GOT3 (cell line): ENCODE measurements around the gene EMD.
"Not testable (repeated sequence)": the region's sequence is repeated elsewhere in the genome, so short reads cannot be mapped to it uniquely, and the experiment has no call there.

ENCODE experiments used
- DNase-seq: peaks from one replicate; lab custom pipeline; 2025; ENCODE audit warnings: mixed read lengths; lab: John Stamatoyannopoulos, UW

Gene EMD

DNA sequence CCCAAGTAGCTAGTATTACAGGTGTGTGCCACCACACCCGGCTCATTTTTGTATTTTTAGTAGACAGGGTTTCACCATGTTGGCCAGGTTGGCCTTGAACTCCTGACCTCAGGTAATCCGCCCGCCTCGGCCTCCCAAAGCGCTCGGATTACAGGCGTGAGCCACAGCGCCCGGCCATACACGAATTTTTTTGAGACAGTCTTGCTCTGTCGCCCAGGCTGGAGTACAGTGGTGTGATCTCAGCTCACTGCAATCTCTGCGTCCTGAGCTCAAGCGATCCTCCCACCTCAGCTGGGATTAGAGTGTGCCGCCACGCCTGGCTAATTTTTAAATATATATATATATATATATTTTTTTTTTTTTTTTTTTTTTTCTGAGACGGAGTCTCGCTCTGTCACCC, 17.3 kb downstream of the EMD start:
- DNase-seq = not testable (repeated sequence)

GRCh38 chrX:154396973-154397887, 18.1 kb downstream of the EMD start:
- DNase-seq = no peak

- peak; percentile 89 for DNase-seq
Measured at GRCh38 chrX:154397888-154398667, 19.0 kb downstream of the EMD start, which contains the start of gene RPL10. TSS of gene RPL10 (plus strand) at chrX:154398377. CDS start at chrX:154398520, 143 bp downstream.

GRCh38 chrX:154398668-154399526, 19.8 kb downstream of the EMD start:
- DNase-seq = peak; percentile 52

DNA sequence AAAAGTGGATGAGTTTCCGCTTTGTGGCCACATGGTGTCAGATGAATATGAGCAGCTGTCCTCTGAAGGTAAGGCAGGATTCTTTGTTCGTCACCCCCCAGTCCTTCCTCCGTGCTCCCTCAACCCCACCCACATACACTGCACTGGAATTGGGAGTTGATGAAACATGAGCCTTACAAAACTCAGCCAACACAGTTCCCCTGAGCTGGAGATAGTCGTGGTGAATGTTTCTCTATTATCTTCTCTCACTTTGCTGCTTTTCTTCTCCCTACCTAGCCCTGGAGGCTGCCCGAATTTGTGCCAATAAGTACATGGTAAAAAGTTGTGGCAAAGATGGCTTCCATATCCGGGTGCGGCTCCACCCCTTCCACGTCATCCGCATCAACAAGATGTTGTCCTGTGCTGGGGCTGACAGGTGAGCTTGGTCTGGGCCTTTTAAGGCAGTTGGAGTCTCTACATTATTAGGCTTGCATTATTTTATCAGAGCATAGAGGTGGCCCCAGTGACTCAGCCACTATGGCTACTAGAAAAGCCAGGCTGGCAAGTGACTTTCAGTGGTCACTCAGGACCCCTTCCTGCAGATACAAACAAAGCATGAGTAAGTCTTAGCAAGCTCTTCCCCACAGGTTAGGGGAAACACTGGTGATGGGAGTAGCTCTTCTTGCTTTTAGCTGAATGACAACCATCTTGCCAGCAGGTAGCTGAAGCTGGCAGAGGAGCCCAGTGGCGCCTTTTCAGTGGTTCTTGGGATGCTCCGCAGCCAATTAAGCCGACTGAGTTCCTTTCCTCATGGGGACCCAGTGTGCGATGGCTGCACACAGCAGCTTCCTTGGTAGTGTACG, 20.7 kb downstream of the EMD start:
- no peak for DNase-seq

GRCh38 chrX:154400369-154400817, 21.3 kb downstream of the EMD start:
- not testable (repeated sequence) for DNase-seq

DNA sequence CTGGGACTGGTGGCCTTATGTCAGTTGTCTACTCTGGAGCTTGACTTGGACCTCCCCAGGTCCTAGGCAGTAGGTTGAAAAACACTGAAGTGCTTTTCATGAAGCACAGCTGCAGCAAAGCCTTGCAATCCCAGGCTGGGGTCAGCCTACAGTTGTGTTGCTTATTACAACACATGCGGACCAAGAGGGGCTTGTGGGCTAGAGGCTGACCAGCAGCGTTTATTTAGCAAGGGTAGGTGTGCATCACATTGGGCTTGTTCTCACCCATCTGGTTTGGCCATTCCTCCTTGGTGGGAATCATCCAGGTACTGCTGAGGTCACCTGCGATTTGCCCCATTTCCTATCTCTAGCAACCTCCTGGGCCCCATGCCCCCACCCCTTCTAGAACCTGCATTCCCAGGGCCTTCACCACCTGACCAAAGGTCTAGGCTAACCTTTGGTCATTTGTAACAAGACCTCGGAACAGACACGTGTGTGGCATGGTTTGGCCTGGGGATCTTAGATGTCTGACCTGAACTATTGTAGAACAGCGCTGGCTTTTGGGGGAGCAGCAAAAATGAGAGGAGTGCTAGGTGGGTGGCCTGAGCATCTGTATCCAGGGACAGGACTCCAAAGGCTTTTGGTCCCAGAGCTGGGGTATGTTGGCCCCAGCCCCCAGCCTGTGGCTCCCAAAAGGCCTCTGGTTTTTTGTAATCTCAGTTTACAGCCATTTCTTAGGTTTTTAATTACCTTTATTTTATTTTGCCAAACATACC, 22.1 kb downstream of the EMD start:
- no peak for DNase-seq

DNA sequence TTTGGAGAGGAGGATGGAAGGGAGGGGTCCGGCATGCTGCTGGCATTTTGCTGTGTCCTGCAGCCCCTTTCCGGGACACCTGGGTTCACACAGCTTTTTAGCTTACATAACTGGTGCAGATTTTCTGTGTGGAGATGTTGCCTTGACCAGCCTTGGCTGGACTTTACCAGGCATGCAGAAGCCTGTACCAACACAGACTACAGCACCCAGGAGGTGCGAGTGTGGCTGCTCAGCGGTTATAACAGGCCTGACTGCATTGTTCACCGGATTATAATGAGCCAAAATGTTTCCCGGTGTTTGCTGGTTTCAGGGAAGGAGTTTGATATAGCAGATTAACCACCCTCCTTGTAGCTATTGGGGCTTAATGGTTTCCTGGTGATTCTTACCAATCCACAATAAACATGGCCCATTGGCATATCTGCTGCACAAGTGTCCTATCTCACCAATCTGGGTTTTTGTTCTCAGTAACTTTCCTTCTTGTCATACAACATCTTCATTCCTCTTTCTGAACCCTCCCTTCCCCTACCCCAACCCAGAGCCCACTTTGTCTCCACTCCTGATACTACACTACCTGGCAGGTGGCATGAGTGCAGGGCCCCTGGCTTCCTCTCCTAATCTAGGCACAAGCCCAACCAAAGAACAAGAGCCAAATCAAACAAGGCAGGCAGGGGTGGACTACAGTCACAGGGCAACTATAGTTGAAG, 23.0 kb downstream of the EMD start:
- DNase-seq = no peak

DNA sequence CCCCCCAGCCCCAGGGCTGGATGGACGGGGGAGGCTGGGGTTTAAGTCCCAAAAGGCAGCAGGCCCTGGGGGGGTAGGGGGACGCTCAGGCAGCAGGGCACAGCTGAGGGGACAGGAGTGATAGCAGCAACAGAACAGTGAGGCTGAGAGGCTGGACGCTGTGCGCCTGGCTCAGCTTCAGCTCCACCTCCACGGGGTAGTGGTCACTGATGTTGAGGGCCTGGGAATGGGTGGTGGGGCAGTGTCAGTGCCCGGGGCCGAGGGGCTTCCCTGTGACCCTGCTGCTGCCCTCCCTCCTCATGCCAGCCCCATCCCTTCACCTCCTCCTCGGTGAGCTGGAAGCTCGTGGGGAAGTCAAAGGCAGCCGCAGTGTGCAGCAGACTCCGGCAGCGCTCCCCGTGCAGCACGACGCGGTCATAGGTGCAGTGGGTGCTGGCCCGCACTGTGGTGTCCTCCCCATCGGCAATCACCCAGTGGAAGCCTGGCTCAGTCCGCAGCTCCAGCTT, 23.6 kb downstream of the EMD start:
- no peak for DNase-seq

DNA sequence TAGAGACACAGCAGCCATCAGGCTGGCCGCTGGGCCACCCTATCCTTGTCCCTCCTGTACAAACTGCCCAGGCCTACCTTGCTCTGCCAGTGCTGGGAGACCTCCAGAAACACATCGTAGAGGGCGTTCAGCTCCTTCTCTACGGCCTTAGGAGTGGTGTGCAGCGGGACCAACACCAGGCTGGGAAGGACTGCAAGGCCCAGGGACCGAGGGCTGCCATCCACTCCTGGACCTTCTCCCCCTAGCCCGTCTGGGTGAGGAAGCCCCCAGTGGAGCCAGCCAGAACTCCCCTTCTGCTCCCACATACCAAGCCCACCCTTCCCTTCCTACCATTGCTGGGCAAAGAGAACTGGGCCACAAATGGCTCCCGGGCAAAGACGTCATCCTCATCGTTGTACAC, 24.1 kb downstream of the EMD start:
- no peak for DNase-seq

DNA sequence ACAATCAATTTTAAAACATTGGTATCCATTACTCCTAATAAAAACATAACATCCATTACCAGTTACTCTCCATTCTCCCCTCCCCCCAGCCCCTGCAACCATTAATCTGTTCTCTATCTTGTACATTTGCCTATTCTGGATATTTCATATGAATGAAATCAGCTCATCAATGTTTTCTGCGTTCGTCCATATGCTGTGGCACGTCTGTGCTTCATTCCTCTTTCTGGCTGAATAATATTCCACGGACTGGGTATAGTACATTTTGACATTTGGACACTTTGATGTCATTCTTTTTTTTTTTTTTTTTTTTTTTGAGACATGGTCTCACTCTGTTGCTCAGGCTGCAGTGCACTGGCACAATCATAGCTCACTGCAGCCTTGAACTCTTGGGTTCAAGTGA, 24.8 kb downstream of the EMD start:
- DNase-seq = no peak

DNA sequence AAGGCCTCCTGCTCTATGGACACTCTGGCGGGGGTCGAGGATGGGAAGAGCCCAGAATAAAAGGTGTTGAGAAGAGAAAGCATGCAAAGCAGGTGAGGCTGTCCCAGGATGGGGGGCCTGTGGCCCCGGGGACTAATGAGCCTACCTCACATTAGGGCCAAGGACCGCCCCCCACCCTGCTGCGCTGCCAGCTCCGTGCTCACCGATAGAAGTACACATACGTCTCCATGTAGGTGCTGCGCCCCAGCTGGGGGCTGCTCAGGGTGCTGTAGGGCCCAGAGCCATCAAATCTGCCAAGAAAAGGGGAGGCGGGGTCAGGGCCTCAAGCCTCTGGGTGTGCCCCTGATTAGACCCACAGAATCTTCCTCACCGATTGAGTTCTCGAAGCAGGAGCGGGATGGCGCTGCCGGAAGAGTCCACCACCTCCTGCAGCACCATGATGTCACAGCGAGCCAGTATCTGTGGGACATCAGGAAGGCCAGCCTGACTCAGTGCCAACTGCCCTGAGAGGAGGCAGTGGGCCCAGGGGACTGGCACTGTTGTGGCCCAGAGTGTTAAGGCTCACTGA, 25.6 kb downstream of the EMD start:
- no peak for DNase-seq

- no peak for DNase-seq
Measured at GRCh38 chrX:154408659-154409221, 29.6 kb downstream of the EMD start.

GRCh38 chrX:154409222-154409871, 30.3 kb downstream of the EMD start, which contains the start of gene DNASE1L1:
TSS of gene DNASE1L1 (minus strand) at chrX:154409254. CDS start at chrX:154405568, 3,686 bp downstream.
- DNase-seq = peak; percentile 55

DNA sequence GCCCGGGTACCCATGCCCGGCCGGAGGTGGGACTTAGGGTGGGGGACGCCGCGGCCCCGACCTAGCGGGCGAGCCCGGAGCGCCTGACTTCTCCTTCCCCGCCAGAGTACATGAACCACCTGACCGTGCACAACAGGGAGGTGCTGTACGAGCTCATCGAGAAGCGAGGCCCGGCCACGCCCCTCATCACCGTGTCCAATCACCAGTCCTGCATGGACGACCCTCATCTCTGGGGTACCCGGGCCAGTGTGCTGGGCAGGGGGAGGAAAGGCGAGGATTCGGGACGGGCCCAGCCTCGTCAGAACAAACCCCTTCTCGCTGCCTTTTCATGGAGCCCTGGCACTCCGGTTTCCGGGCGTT, 32.9 kb downstream of the EMD start:
- DNase-seq = no peak

DNA sequence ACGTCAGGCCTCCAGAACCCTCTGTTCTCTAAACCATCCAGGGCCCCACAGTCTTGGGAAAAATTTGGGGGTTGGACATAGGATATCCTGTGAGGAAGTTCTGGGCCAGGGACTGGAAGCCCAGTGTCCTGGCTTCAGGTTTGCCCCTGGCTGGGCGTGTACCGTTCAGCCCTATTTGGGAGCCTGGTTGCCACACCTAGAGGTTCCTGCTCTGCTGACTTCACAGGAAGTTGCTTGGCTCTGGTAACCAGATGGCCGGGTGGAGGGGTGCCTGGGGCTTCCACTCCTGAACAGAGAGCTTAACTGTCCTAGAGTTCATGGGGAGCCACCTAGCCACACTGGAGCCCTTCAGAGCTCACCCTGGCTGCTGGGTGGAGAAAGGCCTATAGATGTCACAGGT, 33.4 kb downstream of the EMD start:
- no peak for DNase-seq

GRCh38 chrX:154413142-154413541, 34.0 kb downstream of the EMD start:
- DNase-seq = no peak

DNA sequence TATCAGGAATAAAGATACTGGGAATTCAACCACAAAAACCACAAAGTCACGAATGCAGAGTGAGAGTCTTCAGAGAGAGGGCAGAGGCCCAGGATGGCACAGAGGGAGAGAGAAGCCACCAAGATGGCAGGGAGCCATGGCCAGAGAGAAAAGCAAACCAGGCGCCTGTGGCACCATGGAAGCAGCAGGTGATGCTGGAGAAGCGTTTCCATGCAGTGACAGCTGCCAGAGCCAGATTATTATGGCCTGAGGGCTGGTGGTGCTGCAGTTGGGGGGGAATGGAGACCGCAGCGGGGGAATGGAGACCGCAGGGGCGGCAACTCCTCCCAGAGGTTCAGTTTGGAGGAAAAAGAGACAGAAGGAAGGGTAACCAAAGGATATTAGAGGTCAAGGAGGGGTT, 38.1 kb downstream of the EMD start:
- no peak for DNase-seq
